Activated T-cell treated with anti-CD3 and anti-CD28 coated beads for 4 hours (primary cell): ENCODE measurements around the gene TMED9.
"Not testable (repeated sequence)": the region's sequence is repeated elsewhere in the genome, so short reads cannot be mapped to it uniquely, and the experiment has no call there.

Experiments
- DNase-seq: peaks from one replicate; pipeline ENCODE4 v3.0.0-alpha.2; 2020

TMED9 gene

DNA sequence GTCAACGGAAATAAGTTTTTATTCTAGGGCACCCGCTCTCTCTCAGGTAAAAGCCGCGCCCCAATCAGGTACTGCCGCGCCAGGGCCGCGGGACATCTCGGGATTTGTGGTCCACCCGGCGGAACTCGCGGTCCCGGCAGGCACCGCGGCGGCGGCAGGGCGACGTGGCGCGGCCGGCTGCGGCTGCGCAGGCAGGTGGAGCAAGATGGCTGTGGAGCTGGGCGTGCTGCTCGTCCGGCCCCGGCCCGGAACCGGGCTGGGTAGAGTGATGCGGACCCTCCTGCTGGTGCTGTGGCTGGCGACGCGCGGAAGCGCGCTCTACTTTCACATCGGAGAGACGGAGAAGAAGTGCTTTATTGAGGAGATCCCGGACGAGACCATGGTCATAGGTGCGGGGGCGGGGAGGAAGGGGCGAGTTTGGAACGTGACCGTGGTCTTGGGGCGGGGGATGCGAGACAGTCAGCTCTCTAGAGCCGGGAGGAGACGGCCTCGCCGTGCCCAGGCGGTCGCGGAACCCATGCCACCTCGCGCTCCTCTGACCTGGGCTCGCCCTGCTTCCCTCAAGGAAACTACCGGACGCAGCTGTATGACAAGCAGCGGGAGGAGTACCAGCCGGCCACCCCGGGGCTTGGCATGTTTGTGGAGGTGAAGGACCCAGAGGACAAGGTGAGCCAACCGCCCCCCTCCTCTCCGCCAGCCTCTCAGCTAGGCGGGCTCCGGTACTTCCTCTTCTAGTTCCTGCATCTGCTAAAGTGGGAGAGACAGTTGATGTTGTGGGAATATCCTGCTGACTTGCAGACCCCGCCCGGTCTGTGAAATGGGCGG is at the start of gene TMED9:
Gene TMED9 (plus strand): TSS at position 194 of the 825 bp plus-strand sequence. CDS start 12 bp downstream, at position 206.
- peak; percentile 75 for DNase-seq

DNA sequence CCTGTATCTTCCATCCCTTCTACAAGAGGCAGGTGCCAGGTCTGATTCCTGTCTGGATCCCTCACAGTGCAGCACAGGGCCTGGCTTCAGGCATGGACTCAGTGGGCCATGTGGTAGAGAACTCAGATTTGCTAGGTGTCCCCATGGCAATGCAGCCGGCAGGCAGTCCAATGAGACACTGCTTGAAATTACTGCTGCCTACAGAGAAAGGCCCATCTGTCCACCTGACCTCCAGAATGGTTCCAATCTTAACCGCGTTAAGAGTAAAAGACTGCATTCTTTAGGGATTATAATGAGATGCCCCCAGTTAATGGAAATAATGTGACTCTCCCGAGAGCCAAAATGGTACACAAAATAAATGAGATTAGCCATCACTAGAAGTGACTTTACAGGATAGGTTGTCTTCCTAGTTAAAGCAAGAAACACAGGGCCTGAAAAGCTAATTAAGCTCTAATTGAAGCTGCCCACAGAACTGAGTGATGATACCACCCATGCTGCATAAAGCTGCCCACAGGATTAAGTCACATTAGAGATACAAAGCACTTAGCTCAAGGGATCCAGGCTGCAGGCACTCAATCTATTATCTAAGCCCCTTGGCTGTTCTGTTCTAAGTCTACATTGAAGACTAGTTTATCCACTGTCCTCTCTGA is 49.1 kb upstream of the TMED9 start:
- no peak for DNase-seq

GRCh38 chr5:177545487-177546257 is 46.3 kb upstream of the TMED9 start:
- DNase-seq: no peak

DNA sequence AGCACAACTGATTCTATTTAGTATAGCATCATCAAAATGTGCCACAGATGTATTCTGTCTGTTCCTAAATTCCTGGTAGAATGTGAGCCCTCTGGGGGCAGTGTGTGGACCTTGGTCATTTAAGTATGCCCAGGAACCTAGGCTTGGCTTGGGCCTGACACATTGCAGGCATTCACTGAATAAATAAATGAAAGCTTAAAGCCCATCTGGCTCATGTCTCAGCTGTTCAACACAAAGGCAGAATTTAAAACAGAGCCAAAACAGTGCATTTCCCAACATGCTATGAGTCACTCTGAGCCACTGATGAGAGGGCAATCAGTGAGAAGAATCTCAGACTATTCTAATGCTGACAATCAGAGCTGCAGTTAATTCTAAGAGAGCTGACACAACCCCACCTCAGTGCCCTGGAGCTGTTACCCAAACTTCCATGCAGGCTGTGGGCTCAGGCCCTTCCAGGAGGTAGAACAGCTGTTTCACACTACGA is 45.7 kb upstream of the TMED9 start:
- DNase-seq: no peak

DNA sequence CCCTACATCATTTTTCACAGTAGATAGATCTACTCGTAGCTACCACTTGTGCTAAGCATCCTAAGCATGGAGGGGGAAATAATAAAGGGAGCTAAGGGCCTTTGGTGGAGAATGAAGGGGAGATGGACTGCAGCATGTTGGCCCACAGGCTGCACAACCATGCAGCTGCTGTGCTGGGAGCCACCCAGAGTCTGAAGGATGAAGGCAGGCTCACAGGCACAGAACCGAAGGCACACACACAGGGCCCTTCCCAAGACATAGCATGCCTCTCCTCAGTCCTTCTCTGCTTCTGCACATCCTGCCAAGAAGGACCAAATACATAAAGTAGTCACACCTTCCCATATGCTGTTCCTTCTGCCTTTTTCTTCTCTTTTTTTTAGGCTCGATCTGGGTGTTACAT is 44.3 kb upstream of the TMED9 start:
- DNase-seq: no peak

- no peak for DNase-seq
These were observed 43.5 kb upstream of the TMED9 start for GRCh38 chr5:177548495-177548894.

GRCh38 chr5:177550122-177550521 is 41.9 kb upstream of the TMED9 start:
- DNase-seq: no peak

- DNase-seq: no peak
These were observed 39.1 kb upstream of the TMED9 start for GRCh38 chr5:177552839-177553455.

DNA sequence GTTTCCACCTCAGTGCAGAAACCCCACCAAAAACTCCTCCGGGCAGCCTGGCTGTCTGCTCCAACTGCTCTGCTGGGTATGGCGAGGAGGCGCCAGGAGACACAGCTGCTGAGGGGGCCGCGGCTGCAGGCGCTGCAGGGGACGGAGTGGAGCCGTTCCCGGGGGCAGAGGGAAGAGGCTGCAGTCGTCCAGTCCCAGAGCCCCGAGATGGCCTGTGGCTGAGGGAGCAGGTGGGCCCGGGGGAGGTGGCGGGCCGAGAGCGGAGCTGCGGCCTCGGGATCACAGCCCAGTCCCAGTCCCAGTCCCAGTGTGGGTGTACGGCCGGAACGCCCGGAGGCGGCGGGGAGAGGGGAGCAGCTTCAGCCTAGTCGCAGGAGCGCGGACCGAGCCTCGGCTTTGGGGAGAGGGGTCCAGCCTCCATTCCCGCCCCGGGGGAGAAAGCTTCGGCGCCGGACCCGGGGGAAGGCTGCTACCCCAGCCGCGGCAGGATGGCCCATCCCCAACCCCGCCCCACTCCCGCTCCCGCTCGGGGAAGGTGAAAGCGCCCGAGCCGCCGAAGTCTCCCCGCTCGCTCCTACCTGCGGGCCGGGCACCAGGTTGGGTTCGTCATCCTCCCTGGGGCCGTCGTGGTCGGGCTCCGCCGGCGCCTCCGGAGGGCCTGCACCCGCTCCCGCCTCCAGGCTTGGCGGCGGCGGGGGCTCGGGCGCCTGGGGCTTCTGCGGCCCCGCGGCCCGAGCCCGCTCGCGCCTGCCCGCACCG is 38.2 kb upstream of the TMED9 start:
- DNase-seq: peak; percentile 25

DNA sequence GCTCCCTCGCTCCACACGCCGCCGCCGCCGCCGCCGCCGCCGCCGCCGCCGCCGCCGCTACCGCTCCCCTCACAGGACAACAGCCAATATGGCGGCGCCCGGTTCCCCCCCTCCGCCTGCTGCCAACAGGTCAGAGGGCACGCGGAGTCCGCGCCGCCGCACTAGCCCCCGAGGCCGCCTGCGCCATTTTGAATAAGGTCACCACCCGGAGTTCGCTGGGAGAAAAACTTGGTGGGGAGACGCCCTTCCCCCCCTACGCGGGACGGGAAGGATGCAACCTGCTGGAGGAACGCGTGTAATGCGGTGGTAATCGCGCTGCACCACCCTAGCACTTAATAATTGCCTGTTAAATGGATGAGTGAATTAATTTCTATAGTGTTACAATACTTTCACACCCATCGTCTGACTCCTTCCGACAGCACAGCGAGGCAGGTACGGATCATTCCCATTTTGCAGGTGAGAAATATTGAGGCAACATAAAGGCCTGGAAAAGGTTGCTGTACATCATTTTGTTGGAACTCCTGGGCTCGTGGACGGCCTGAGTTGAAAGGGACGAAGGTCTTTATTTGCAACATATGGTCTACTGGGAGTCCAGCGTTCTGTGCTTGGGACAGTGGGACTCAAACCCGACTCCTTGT is 37.4 kb upstream of the TMED9 start, which contains the start of gene FAM193B:
Gene FAM193B (minus strand): TSS at position 90 of the 638 bp plus-strand sequence. CDS start 105 bp downstream, outside the sequence.
- peak; percentile 94 for DNase-seq

DNA sequence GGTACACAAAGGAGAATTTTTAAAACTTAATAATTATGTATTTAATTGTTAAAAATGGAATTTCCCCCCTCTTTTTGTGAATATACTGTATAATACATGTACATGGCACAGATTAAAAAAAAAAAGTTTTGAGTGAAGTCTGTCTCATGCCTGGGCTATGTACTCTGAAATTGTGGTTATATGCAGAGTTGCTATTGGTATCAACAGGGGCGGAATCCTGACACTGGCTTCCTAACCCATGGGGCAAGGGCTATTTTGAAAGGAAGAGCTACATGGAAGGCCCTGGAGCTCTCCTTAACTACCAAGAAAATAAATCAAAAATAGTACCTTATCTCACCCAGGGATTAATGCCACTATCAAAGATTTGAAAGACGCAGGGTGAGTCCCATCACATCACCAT is 36.8 kb upstream of the TMED9 start:
- no peak for DNase-seq

- no peak for DNase-seq
These were observed 36.3 kb upstream of the TMED9 start for GRCh38 chr5:177555665-177556064.

- DNase-seq: no peak
These were observed 34.9 kb upstream of the TMED9 start for GRCh38 chr5:177557041-177557647.

- no peak for DNase-seq
These were observed 34.2 kb upstream of the TMED9 start for GRCh38 chr5:177557796-177558195.

GRCh38 chr5:177559446-177559941 is 32.5 kb upstream of the TMED9 start:
- DNase-seq: not testable (repeated sequence)

GRCh38 chr5:177565046-177565445 is 27.0 kb upstream of the TMED9 start:
- DNase-seq: no peak

- DNase-seq: no peak
These were observed 23.7 kb upstream of the TMED9 start for GRCh38 chr5:177568326-177568725.

GRCh38 chr5:177569894-177570293 is 22.1 kb upstream of the TMED9 start:
- no peak for DNase-seq

GRCh38 chr5:177575488-177575887 is 16.5 kb upstream of the TMED9 start:
- DNase-seq: no peak

- no peak for DNase-seq
These were observed 15.8 kb upstream of the TMED9 start for GRCh38 chr5:177576169-177576568.

DNA sequence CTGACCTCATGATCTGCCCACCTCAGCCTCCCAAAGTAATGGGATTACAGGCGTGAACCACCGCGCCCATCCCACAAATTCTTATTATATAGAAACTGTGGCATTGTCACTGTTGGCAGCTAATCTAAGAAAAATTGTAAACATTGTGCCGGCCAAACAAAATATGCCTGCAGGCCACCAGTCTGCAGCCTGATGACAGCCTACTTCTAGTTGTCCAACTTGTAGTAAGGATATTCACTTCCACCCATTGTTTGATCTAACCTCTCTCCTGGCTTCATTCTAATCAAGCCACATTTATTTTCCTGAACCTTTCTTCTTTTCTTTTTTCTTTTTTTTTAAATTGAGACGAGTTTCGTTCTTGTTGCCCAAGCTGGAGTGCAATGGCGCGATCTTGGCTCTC is 13.7 kb upstream of the TMED9 start:
- no peak for DNase-seq
